ENCODE data around the gene RAD17. TPM values are rescaled to one million over a fixed set of nuclear protein-coding genes. Genes with fewer than 3 reads are reported as not detected.

Gene RAD17
- total and polyA plus RNA-seq, 2 experiments from 2014 or later: 29.0 to 38.8 TPM

GRCh38 chr5:69335341-69335935, 34.2 kb upstream of the RAD17 start (continued):
- TF ChIP-seq, protein P1, sequence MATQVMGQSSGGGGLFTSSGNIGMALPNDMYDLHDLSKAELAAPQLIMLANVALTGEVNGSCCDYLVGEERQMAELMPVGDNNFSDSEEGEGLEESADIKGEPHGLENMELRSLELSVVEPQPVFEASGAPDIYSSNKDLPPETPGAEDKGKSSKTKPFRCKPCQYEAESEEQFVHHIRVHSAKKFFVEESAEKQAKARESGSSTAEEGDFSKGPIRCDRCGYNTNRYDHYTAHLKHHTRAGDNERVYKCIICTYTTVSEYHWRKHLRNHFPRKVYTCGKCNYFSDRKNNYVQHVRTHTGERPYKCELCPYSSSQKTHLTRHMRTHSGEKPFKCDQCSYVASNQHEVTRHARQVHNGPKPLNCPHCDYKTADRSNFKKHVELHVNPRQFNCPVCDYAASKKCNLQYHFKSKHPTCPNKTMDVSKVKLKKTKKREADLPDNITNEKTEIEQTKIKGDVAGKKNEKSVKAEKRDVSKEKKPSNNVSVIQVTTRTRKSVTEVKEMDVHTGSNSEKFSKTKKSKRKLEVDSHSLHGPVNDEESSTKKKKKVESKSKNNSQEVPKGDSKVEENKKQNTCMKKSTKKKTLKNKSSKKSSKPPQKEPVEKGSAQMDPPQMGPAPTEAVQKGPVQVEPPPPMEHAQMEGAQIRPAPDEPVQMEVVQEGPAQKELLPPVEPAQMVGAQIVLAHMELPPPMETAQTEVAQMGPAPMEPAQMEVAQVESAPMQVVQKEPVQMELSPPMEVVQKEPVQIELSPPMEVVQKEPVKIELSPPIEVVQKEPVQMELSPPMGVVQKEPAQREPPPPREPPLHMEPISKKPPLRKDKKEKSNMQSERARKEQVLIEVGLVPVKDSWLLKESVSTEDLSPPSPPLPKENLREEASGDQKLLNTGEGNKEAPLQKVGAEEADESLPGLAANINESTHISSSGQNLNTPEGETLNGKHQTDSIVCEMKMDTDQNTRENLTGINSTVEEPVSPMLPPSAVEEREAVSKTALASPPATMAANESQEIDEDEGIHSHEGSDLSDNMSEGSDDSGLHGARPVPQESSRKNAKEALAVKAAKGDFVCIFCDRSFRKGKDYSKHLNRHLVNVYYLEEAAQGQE (IDR thresholded peaks at IDR 0.05; ENCODE audit: unreplicated experiment): no peak
- TF ChIP-seq EZH2 (IDR thresholded peaks at IDR 0.05; ENCODE audit: low read depth, unreplicated experiment): no peak
- no peak for TF ChIP-seq POLR2AphosphoS5 (IDR thresholded peaks at IDR 0.05; ENCODE audit: low read depth)
- TF ChIP-seq NANOG (IDR thresholded peaks at IDR 0.05; ENCODE audit: borderline replicate concordance): no peak
- TF ChIP-seq, protein P2, sequence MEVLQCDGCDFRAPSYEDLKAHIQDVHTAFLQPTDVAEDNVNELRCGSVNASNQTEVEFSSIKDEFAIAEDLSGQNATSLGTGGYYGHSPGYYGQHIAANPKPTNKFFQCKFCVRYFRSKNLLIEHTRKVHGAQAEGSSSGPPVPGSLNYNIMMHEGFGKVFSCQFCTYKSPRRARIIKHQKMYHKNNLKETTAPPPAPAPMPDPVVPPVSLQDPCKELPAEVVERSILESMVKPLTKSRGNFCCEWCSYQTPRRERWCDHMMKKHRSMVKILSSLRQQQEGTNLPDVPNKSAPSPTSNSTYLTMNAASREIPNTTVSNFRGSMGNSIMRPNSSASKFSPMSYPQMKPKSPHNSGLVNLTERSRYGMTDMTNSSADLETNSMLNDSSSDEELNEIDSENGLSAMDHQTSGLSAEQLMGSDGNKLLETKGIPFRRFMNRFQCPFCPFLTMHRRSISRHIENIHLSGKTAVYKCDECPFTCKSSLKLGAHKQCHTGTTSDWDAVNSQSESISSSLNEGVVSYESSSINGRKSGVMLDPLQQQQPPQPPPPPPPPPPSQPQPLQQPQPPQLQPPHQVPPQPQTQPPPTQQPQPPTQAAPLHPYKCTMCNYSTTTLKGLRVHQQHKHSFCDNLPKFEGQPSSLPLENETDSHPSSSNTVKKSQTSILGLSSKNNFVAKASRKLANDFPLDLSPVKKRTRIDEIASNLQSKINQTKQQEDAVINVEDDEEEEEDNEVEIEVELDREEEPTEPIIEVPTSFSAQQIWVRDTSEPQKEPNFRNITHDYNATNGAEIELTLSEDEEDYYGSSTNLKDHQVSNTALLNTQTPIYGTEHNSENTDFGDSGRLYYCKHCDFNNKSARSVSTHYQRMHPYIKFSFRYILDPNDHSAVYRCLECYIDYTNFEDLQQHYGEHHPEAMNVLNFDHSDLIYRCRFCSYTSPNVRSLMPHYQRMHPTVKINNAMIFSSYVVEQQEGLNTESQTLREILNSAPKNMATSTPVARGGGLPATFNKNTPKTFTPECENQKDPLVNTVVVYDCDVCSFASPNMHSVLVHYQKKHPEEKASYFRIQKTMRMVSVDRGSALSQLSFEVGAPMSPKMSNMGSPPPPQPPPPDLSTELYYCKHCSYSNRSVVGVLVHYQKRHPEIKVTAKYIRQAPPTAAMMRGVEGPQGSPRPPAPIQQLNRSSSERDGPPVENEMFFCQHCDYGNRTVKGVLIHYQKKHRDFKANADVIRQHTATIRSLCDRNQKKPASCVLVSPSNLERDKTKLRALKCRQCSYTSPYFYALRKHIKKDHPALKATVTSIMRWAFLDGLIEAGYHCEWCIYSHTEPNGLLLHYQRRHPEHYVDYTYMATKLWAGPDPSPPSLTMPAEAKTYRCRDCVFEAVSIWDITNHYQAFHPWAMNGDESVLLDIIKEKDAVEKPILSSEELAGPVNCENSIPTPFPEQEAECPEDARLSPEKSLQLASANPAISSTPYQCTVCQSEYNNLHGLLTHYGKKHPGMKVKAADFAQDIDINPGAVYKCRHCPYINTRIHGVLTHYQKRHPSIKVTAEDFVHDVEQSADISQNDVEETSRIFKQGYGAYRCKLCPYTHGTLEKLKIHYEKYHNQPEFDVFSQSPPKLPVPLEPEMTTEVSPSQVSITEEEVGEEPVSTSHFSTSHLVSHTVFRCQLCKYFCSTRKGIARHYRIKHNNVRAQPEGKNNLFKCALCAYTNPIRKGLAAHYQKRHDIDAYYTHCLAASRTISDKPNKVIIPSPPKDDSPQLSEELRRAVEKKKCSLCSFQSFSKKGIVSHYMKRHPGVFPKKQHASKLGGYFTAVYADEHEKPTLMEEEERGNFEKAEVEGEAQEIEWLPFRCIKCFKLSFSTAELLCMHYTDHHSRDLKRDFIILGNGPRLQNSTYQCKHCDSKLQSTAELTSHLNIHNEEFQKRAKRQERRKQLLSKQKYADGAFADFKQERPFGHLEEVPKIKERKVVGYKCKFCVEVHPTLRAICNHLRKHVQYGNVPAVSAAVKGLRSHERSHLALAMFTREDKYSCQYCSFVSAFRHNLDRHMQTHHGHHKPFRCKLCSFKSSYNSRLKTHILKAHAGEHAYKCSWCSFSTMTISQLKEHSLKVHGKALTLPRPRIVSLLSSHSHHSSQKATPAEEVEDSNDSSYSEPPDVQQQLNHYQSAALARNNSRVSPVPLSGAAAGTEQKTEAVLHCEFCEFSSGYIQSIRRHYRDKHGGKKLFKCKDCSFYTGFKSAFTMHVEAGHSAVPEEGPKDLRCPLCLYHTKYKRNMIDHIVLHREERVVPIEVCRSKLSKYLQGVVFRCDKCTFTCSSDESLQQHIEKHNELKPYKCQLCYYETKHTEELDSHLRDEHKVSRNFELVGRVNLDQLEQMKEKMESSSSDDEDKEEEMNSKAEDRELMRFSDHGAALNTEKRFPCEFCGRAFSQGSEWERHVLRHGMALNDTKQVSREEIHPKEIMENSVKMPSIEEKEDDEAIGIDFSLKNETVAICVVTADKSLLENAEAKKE (CRISPR knock-in tag; IDR thresholded peaks at IDR 0.05): no peak
